Measurements from ENCODE around the gene HCK.

- TF ChIP-seq CEBPB (IDR thresholded peaks at IDR 0.05; ENCODE audit: low read depth), result no peak
- TF ChIP-seq MAX (IDR thresholded peaks at IDR 0.05), result no peak
Observed at GRCh38 chr20:32083469-32083868, 31.4 kb downstream of the HCK start.
